ENCODE measurements around the gene TTLL3.

TTLL3 gene

GRCh38 chr3:9776896-9777693 lies 33.0 kb upstream of the TTLL3 start:
- Mint-ChIP-seq H3K27me3 (no peaks in the 10 kb centered on the region), H3K4me3 (no peak overlapping the region), H3K4me1 (peaks cover 36% of the 10 kb centered on the region), H3K9me3 (no peaks in the 10 kb centered on the region), H3K36me3 (no peaks in the 10 kb centered on the region), H3K27ac (no peak overlapping the region)
- ATAC-seq (ENCODE audit: low read depth) (no peak), DNase-seq (ENCODE audit: low spot score in 2 of 2) (no peak)

DNA sequence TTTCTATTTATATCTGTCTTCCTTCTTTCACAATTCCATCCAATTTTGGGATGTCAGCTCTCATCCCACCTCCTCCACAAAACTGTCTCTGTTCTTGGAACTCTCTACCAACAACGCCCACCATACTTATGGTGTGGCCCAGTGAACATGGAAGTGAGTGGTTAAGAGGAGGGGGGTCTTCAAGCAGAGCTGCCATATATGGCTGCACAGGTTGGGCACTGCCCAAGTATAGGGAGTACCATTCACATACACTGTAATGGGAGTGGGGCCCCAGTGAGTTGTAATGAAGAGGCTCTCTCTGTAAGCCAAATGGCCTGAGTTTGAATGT lies 32.4 kb upstream of the TTLL3 start:
- H3K4me1 Mint-ChIP-seq, result peaks cover 41% of the 10 kb centered on the region
- H3K27me3 Mint-ChIP-seq, result no peaks in the 10 kb centered on the region
- ATAC-seq (ENCODE audit: low read depth) (no peak), DNase-seq (ENCODE audit: low spot score in 2 of 2) (no peak)
- no peak overlapping the region for H3K27ac Mint-ChIP-seq
- no peaks in the 10 kb centered on the region for H3K9me3 Mint-ChIP-seq
- H3K36me3 Mint-ChIP-seq, result no peaks in the 10 kb centered on the region
- no peak overlapping the region for H3K4me3 Mint-ChIP-seq

DNA sequence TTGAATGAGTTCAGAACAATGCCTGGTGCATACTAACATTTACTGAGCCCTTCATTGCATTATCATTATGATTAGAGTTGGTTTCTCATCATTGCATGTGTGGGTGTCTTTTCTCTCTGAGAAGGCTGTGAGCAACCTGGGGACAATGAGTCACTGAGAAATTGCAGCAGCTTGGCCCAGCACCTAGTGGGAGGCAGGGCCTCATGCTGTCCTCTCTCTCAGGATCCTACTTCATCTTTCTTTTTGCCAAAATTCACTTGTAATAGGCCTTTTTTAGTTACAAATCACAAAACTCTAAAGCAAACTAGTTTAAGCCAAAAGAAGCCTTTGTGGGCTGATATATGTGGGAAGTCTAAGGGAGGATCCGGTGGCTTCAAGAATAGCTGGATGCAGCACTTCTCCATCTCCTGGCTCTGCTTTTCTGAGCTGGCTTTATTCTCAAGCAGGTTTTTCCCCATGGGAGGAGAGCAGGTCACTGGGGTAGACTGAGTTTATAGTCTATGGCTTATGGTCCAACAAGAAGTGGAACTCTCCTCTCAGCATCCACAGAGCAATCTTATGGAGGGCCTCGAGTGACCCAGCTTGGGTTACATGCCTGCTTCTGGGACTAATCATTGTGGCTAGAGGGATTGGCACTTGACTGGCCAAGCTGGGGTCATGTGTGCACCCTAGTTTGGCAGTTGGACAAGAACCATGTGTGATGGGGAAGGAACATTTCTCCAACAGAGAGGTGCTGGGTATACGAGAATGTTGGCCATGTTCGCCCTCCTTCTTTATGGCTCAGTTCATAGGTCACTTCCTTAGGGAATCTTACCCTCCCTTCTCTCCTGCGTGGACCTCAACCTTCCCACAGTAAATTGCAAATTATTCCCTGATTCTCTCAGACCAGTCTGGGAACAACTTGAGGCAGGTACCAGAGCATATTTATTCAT lies 31.7 kb upstream of the TTLL3 start:
- Mint-ChIP-seq H3K9me3 (no peaks in the 10 kb centered on the region), H3K27ac (peak overlapping the region; percentile 90), H3K4me1 (peaks cover 44% of the 10 kb centered on the region), H3K36me3 (peaks cover 4% of the 10 kb centered on the region), H3K4me3 (peak overlapping the region; percentile 18), H3K27me3 (no peaks in the 10 kb centered on the region)
- no peak for DNase-seq (ENCODE audit: low spot score in 2 of 2)
- no peak for ATAC-seq (ENCODE audit: low read depth)

- Mint-ChIP-seq H3K9me3 (no peaks in the 10 kb centered on the region), H3K27ac (peak overlapping the region; percentile 90), H3K27me3 (no peaks in the 10 kb centered on the region), H3K36me3 (peaks cover 4% of the 10 kb centered on the region), H3K4me1 (peaks cover 44% of the 10 kb centered on the region), H3K4me3 (peak overlapping the region; percentile 18)
- ATAC-seq (ENCODE audit: low read depth) (no peak), DNase-seq (ENCODE audit: low spot score in 2 of 2) (no peak)
These were observed 30.9 kb upstream of the TTLL3 start for GRCh38 chr3:9779075-9779593.

DNA sequence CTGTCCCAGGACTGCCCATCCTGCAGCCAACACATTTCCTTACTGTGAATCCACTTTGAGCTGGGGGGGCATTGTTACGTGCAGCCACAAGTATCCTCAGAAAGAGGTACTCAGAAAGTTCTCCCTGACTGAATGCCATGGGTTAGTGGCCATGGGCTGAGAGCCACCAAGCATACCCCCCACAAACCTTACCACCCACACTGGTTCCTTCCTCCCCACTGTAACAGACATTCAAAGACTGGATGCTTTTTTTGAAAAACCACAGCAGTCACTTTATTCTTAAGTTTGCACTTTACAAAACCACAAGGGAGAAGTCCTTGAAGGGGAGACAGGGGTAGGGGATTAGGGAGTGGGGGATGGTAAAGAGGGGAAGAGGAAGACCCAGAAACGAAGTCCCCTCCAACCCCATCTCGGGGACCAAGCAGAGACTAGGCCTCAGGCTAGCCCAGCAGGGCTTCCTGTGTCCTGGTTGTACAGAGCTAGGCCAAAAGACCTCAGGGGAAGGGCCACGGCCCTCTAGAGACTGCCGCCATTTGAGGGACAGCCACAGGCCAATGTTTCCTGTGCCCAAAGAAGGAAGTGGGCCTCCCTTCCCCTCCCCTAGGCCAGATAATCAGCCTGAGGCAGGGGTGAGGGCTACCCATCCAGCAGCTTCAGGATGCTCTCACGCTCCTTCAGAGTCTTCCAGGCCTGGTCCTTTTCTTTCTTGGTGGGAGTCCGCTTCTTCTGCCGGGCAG lies 30.2 kb upstream of the TTLL3 start:
- H3K36me3 Mint-ChIP-seq, result peaks cover 4% of the 10 kb centered on the region
- no peaks in the 10 kb centered on the region for H3K9me3 Mint-ChIP-seq
- H3K27me3 Mint-ChIP-seq, result no peaks in the 10 kb centered on the region
- peak overlapping the region; percentile 90 for H3K27ac Mint-ChIP-seq
- ATAC-seq (ENCODE audit: low read depth), result peak; percentile 60
- peak overlapping the region; percentile 71 for H3K4me3 Mint-ChIP-seq
- DNase-seq (ENCODE audit: low spot score in 2 of 2), result no peak
- H3K4me1 Mint-ChIP-seq, result peaks cover 44% of the 10 kb centered on the region

DNA sequence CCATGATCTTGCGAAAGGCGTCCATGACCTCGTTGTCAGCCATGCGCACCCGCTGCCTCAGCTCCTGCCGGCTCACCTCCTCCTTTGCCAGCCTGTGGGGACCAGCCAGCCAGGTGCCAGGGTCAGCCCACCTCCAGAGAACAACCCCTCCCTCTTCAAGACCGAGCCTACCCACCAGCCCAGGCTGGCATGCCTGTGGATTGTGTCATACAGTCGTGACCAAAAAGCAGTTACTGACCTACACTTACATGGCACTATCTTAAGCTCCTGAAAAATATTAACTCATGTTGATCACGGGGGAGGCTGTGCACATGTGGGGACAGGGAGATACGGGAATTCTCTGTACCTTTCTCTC lies 29.6 kb upstream of the TTLL3 start:
- peak overlapping the region; percentile 90 for H3K27ac Mint-ChIP-seq
- no peaks in the 10 kb centered on the region for H3K27me3 Mint-ChIP-seq
- H3K4me3 Mint-ChIP-seq, result peak overlapping the region; percentile 71
- peaks cover 6% of the 10 kb centered on the region for H3K36me3 Mint-ChIP-seq
- DNase-seq (ENCODE audit: low spot score in 2 of 2) (no peak), ATAC-seq (ENCODE audit: low read depth) (peak; percentile 7)
- peaks cover 44% of the 10 kb centered on the region for H3K4me1 Mint-ChIP-seq
- H3K9me3 Mint-ChIP-seq, result no peaks in the 10 kb centered on the region

- H3K27me3 Mint-ChIP-seq, result no peaks in the 10 kb centered on the region
- peaks cover 43% of the 10 kb centered on the region for H3K4me1 Mint-ChIP-seq
- H3K9me3 Mint-ChIP-seq, result no peaks in the 10 kb centered on the region
- DNase-seq (ENCODE audit: low spot score in 2 of 2) (no peak), ATAC-seq (ENCODE audit: low read depth) (no peak)
- H3K27ac Mint-ChIP-seq, result peak overlapping the region; percentile 90
- H3K36me3 Mint-ChIP-seq, result peaks cover 9% of the 10 kb centered on the region
- peak overlapping the region; percentile 71 for H3K4me3 Mint-ChIP-seq
These were observed 29.2 kb upstream of the TTLL3 start for GRCh38 chr3:9780910-9781309.

GRCh38 chr3:9781551-9781950 lies 28.5 kb upstream of the TTLL3 start:
- Mint-ChIP-seq H3K9me3 (no peaks in the 10 kb centered on the region), H3K27ac (peak overlapping the region; percentile 90), H3K27me3 (no peaks in the 10 kb centered on the region), H3K4me1 (peaks cover 41% of the 10 kb centered on the region), H3K36me3 (peaks cover 12% of the 10 kb centered on the region), H3K4me3 (peak overlapping the region; percentile 3)
- DNase-seq (ENCODE audit: low spot score in 2 of 2) (no peak), ATAC-seq (ENCODE audit: low read depth) (no peak)

DNA sequence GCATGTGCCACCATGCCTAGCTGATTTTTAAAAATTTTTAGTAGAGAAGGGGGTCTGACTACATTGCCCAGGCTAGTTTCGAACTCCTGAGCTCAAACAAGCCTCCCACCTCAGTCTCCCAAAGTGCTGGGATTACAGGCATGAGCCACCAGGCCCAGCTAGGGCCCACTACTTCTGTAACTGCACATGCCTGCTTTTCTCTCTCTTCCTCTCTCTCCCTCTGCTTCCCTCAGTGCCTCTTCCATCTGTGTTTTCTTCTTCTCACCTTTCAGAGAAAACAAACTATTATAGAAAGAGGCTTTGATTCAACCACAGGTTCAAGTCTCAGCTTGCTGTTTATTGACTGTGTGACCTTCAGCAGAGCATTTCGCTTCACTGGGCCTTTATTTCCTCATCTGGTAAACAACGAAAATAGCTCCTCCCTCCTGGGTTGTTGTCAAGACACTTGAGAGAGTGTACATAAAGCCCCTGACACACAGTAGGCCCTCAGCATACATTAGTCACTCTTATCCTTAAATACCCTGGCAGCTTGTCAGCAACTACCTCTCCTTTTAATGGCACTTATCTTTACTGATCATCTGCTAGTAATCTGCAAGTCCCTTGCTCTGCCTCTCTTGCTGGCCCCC lies 28.0 kb upstream of the TTLL3 start:
- Mint-ChIP-seq H3K4me1 (peaks cover 41% of the 10 kb centered on the region), H3K36me3 (peaks cover 12% of the 10 kb centered on the region), H3K4me3 (peak overlapping the region; percentile 31), H3K27ac (peak overlapping the region; percentile 83), H3K27me3 (no peaks in the 10 kb centered on the region), H3K9me3 (no peaks in the 10 kb centered on the region)
- no peak for DNase-seq (ENCODE audit: low spot score in 2 of 2)
- peak; percentile 19 for ATAC-seq (ENCODE audit: low read depth)

- ATAC-seq (ENCODE audit: low read depth) (peak; percentile 42), DNase-seq (ENCODE audit: low spot score in 2 of 2) (no peak)
- peaks cover 41% of the 10 kb centered on the region for H3K4me1 Mint-ChIP-seq
- peak overlapping the region; percentile 83 for H3K27ac Mint-ChIP-seq
- H3K9me3 Mint-ChIP-seq, result no peaks in the 10 kb centered on the region
- peaks cover 17% of the 10 kb centered on the region for H3K36me3 Mint-ChIP-seq
- H3K4me3 Mint-ChIP-seq, result no peak overlapping the region
- H3K27me3 Mint-ChIP-seq, result no peaks in the 10 kb centered on the region
These were observed 27.3 kb upstream of the TTLL3 start for GRCh38 chr3:9782770-9783169.

DNA sequence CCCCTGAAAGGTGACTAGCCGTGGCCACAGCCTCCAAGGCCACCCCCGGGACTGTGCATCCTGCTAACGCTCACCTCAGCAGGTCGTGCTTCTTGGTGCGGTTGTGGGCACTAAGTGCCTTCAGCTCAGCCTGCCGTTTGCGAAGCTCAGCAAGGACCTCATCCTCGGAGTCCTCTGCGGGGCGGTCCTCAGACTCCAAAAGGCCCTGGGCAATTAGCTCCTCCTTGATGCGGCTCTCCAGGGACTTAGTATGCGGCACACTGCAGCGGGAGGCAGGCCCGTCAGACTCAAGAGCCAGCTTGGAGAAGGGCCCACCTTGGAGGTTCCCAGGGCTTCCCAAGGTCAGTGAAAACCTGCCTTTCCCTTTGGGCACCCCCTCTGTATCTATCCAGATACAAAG lies 26.1 kb upstream of the TTLL3 start:
- no peaks in the 10 kb centered on the region for H3K27me3 Mint-ChIP-seq
- DNase-seq (ENCODE audit: low spot score in 2 of 2), result no peak
- no peak for ATAC-seq (ENCODE audit: low read depth)
- H3K9me3 Mint-ChIP-seq, result no peaks in the 10 kb centered on the region
- H3K27ac Mint-ChIP-seq, result no peak overlapping the region
- peaks cover 20% of the 10 kb centered on the region for H3K36me3 Mint-ChIP-seq
- H3K4me1 Mint-ChIP-seq, result peaks cover 37% of the 10 kb centered on the region
- H3K4me3 Mint-ChIP-seq, result no peak overlapping the region

DNA sequence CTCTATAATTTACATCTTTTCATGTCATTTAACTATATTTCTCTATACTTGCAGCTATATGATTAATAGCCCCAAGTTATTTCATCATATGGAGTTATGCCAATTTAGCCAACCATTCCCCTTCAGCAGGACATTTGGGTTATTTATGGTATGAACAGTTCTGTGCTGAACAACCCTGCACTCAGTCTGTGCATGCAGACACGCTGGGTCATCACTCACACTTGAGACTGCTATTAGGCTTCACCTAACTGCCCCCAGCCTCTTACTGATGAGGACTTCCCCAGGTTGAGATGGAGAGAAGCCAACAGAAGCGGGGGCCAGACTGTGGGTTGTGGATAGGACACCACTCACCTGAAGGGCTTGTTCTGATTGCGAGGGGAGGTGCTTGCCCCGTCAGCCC lies 25.1 kb upstream of the TTLL3 start:
- ATAC-seq (ENCODE audit: low read depth) (no peak), DNase-seq (ENCODE audit: low spot score in 2 of 2) (no peak)
- no peaks in the 10 kb centered on the region for H3K27me3 Mint-ChIP-seq
- no peak overlapping the region for H3K4me3 Mint-ChIP-seq
- peaks cover 27% of the 10 kb centered on the region for H3K36me3 Mint-ChIP-seq
- peaks cover 30% of the 10 kb centered on the region for H3K4me1 Mint-ChIP-seq
- H3K27ac Mint-ChIP-seq, result no peak overlapping the region
- H3K9me3 Mint-ChIP-seq, result no peaks in the 10 kb centered on the region

- Mint-ChIP-seq H3K27me3 (no peaks in the 10 kb centered on the region), H3K4me3 (no peak overlapping the region), H3K4me1 (peaks cover 30% of the 10 kb centered on the region), H3K27ac (no peak overlapping the region), H3K36me3 (peaks cover 32% of the 10 kb centered on the region), H3K9me3 (no peaks in the 10 kb centered on the region)
- DNase-seq (ENCODE audit: low spot score in 2 of 2) (no peak), ATAC-seq (ENCODE audit: low read depth) (no peak)
These were observed 24.5 kb upstream of the TTLL3 start for GRCh38 chr3:9785602-9786001.

Data from memory B cell (primary cell).